Spleen (tissue), 11 donors: ENCODE data around the gene SPINDOC. TPM values are rescaled to one million over a fixed set of nuclear protein-coding genes. Genes with fewer than 3 reads are reported as not detected.
A peak's percentile ranks its signal among the peaks of the same experiment; 100 is the strongest.

Experiments
- DNase-seq: peaks from one replicate; pipeline ENCODE4 v3.0.0-alpha.2; 2020
- H3K27ac ChIP-seq, 8 donors: fragments of 200-600 bp; sonication (generic) in 7 of 8; 1 replicate in 4 of 8; 2 replicates in 4 of 8; pipeline versions ENCODE4 v1.5.0 to v1.8.0; 2016 to 2021; ENCODE audit warnings: inconsistent platforms in 4 of 8, mild to moderate bottlenecking in 4 of 8, moderate library complexity in 1 of 8
- H3K27me3 ChIP-seq, 7 donors: fragments of 200-600 bp; sonication (generic) in 6 of 7; replicated peaks in 1 of 7; 1 replicate in 4 of 7; 2 replicates in 3 of 7; pipeline versions ENCODE4 v1.5.0 to v1.8.0; 2016 to 2021; ENCODE audit warnings: inconsistent platforms in 3 of 7, mild to moderate bottlenecking in 1 of 7
- H3K36me3 ChIP-seq, 6 donors: fragments of 200-600 bp; sonication (generic) in 5 of 6; 1 replicate in 4 of 6; 2 replicates in 2 of 6; pipeline versions ENCODE4 v1.5.0 to v1.8.0; 2016 to 2021; ENCODE audit warnings: inconsistent platforms in 2 of 6
- H3K4me1 ChIP-seq, 6 donors: fragments of 200-600 bp; sonication (generic) in 5 of 6; 1 replicate in 3 of 6; 2 replicates in 3 of 6; pipeline versions ENCODE4 v1.5.0 to v1.8.0; 2016 to 2021; ENCODE audit warnings: inconsistent platforms in 3 of 6
- H3K4me3 ChIP-seq, 8 donors: fragments of 200-600 bp; sonication (generic) in 7 of 8; 1 replicate in 4 of 8; 2 replicates in 4 of 8; pipeline versions ENCODE4 v1.5.0 to v1.8.0; 2016 to 2021; ENCODE audit warnings: inconsistent platforms in 4 of 8, mild to moderate bottlenecking in 4 of 8, moderate library complexity in 2 of 8
- H3K9me3 ChIP-seq, 8 donors: fragments of 200-600 bp; sonication (generic) in 7 of 8; 1 replicate in 4 of 8; 2 replicates in 4 of 8; pipeline versions ENCODE4 v1.5.0 to v1.8.0; 2016 to 2021; ENCODE audit warnings: inconsistent platforms in 4 of 8
- CTCF ChIP-seq, 11 experiments: fragments of 200-600 bp in 7 of 11; fragments of 450-650 bp in 4 of 11; sonication (generic) in 4 of 11; IDR thresholded peaks in 8 of 11; conservative IDR thresholded peaks in 3 of 11; 1 replicate in 7 of 11; 2 replicates in 4 of 11; pipeline versions ENCODE4 v1.4.0 to v1.8.0; 2016 to 2021; ENCODE audit warnings: antibody characterized with exemption in 11 of 11, inconsistent platforms in 4 of 11, mild to moderate bottlenecking in 1 of 11
- POLR2A ChIP-seq, 3 donors: fragments of 450-650 bp; IDR thresholded peaks; one replicate each; pipeline ENCODE4 v1.5.1; 2017; ENCODE audit warnings: antibody characterized with exemption in 3 of 3, mild to moderate bottlenecking in 1 of 3
- POLR2AphosphoS5 ChIP-seq, 3 donors: sonication (generic); formaldehyde crosslinking; IDR thresholded peaks; one replicate each; pipeline ENCODE4 v1.5.1; 2017; ENCODE audit warnings: antibody characterized with exemption in 3 of 3
- WGBS, 5 donors: extraction: QIAGEN DNeasy Blood & Tissue Kit in 3 of 5; methylation state at CpG; one replicate each; pipeline versions ENCODE4 v1.1.5 to v1.1.7; 2013 to 2018; 5-methylcytosine and 5-hydroxymethylcytosine counted together
- intact Hi-C: fragments of 100-400 bp; cut with DNase I; formaldehyde crosslinking; loops from one replicate; pipeline ENCODE4 v1.15.0; 2023; ENCODE audit warnings: low total_unique reads
- polyA plus RNA-seq, 3 donors: library from polyadenylated mRNA; stranded (reverse); fragments of 200-250 nt; gene quantifications; one replicate each; pipeline ENCODE4 v1.2.1, GENCODE V29; 2013
- total RNA-seq, 7 donors: library from RNA; depleted of rRNA in 3 of 7; stranded (reverse); fragments of >200 nt in 3 of 7; fragmentation: NEBNext Ultra II Directional in 4 of 7; extraction: Animal tissue kit (Norgen Biotek cat#: 25700) in 4 of 7; gene quantifications; one replicate each; pipeline versions ENCODE4 v1.1.0 to v1.2.1, GENCODE V29; 2016 to 2021
- donor health status: healthy with polysubstance abuse.
- donor health status: DM: no; HTN: no; CAD: no; lungs with moderate emphysema.
- donor health status: DM: no; HTN: no; CAD: no.
- donor health status: Bipolar disorder and iron deficiency.
- donor health status: healthy.
- donor health status: DM: no; HTN: no; CAD: no.
- donor health status: DM: yes; HTN: yes; CAD: no.

SPINDOC gene
- total and polyA plus RNA-seq, 10 donors = 5.1 to 16.8 (median 13.3) TPM

- H3K36me3 ChIP-seq = peaks cover 0 to 18% (median 5%) of the 10 kb centered on the region in 6 donors
- DNase-seq = peak; percentile 81
- H3K27me3 ChIP-seq = no peaks in the 10 kb centered on the region
- peak overlapping the region in 7 of 8 donors; percentile 16 to 99 (median 89) for H3K4me3 ChIP-seq
- WGBS, 5 donors = 25 to 52% (median 26%) methylated on average over 5 of the region's 5 CpGs
- intact Hi-C loops = loop anchor here (2.0 to 5.0 kb wide), 2 partner anchors 103 to 310 kb away; no protein-coding TSS in a partner anchor
- H3K9me3 ChIP-seq = no peaks in the 10 kb centered on the region
- peak overlapping the region; percentile 85 to 99 (median 96) for H3K27ac ChIP-seq
- peaks cover 29 to 52% (median 44%) of the 10 kb centered on the region in 6 donors for H3K4me1 ChIP-seq
- TF ChIP-seq CTCF (IDR thresholded peaks at IDR 0.05 in 8 of 11, conservative IDR thresholded peaks at IDR 0.05 in 3 of 11) (no peak), POLR2A (IDR thresholded peaks at IDR 0.05) (no peak), POLR2AphosphoS5 (IDR thresholded peaks at IDR 0.05) (no peak)
Measured at GRCh38 chr11:63837739-63838138, 24.5 kb downstream of the SPINDOC start.

GRCh38 chr11:63838150-63838677 is 25.0 kb downstream of the SPINDOC start:
- Histone ChIP-seq H3K4me3 (peak overlapping the region; percentile 16 to 99 (median 86)), H3K9me3 (no peaks in the 10 kb centered on the region), H3K27ac (peak overlapping the region; percentile 85 to 99 (median 96)), H3K4me1 (peaks cover 29 to 57% (median 49%) of the 10 kb centered on the region in 6 donors), H3K36me3 (peaks cover 0 to 23% (median 6%) of the 10 kb centered on the region in 6 donors), H3K27me3 (no peaks in the 10 kb centered on the region)
- intact Hi-C loops = loop anchor here (5.0 kb wide), 1 partner anchor 309 kb away; no protein-coding TSS in a partner anchor
- DNase-seq = peak; percentile 91
- 26 to 34% (median 30%) methylated on average over 18 of the region's 18 CpGs for WGBS, 5 donors
- no peak for TF ChIP-seq POLR2A (IDR thresholded peaks at IDR 0.05)
- no peak for TF ChIP-seq CTCF (IDR thresholded peaks at IDR 0.05 in 8 of 11, conservative IDR thresholded peaks at IDR 0.05 in 3 of 11)
- TF ChIP-seq POLR2AphosphoS5 (IDR thresholded peaks at IDR 0.05) = no peak

GRCh38 chr11:63838678-63839507 is 25.6 kb downstream of the SPINDOC start, which contains the start of gene MARK2:
Gene MARK2 (plus strand): TSS chr11:63839110. CDS start chr11:63839507, 397 bp downstream.
- intact Hi-C loops = loop anchor here (5.0 kb wide), 1 partner anchor 308 kb away; no protein-coding TSS in a partner anchor
- TF ChIP-seq CTCF (IDR thresholded peaks at IDR 0.05 in 8 of 11, conservative IDR thresholded peaks at IDR 0.05 in 3 of 11) = peak in 2 of 11 experiments; percentile 7 to 37
- TF ChIP-seq POLR2A (IDR thresholded peaks at IDR 0.05) = no peak
- peak; percentile 86 for TF ChIP-seq POLR2AphosphoS5 (IDR thresholded peaks at IDR 0.05)
- peaks cover 0 to 29% (median 11%) of the 10 kb centered on the region in 6 donors for H3K36me3 ChIP-seq
- no peaks in the 10 kb centered on the region for H3K9me3 ChIP-seq
- peaks cover 29 to 64% (median 56%) of the 10 kb centered on the region in 6 donors for H3K4me1 ChIP-seq
- peak within 1 kb of the TSS; percentile 76 to 99 (median 89) for H3K4me3 ChIP-seq
- WGBS, 5 donors = 0 to 1% (median 0%) methylated on average over 43 to 100 of the region's 100 CpGs
- peak; percentile 99 for DNase-seq
- H3K27me3 ChIP-seq = no peaks in the 10 kb centered on the region
- H3K27ac ChIP-seq = peak within 1 kb of the TSS; percentile 85 to 99 (median 96)
